Measurements from ENCODE around the gene SDR42E2. TPM values are rescaled to one million over a fixed set of nuclear protein-coding genes. Genes with fewer than 3 reads are reported as not detected.

SDR42E2 gene
- not detected for total RNA-seq

GRCh38 chr16:22161999-22162655 lies at the start of gene SDR42E2:
Gene SDR42E2 (plus strand): TSS chr16:22162506. CDS start chr16:22165583, 3,077 bp downstream.
- TF ChIP-seq CTCF (IDR thresholded peaks at IDR 0.05) (no peak), POLR2A (IDR thresholded peaks at IDR 0.05) (no peak)
- Histone ChIP-seq H3K36me3 (no peaks in the 10 kb centered on the region), H3K9me3 (no peaks in the 10 kb centered on the region), H3K27me3 (no peaks in the 10 kb centered on the region), H3K4me3 (peak within 1 kb of the TSS in 2 of 4 donors; percentile 26 to 32), H3K4me1 (peaks cover 0 to 5% (median 0%) of the 10 kb centered on the region in 4 donors), H3K27ac (no peak within 1 kb of the TSS)
- peak in 1 of 3 donors; percentile 57 for DNase-seq

- H3K27ac ChIP-seq, result no peak overlapping the region
- no peaks in the 10 kb centered on the region for H3K4me1 ChIP-seq
- no peaks in the 10 kb centered on the region for H3K9me3 ChIP-seq
- DNase-seq, result no peak
- no peaks in the 10 kb centered on the region for H3K36me3 ChIP-seq
- H3K27me3 ChIP-seq, result no peaks in the 10 kb centered on the region
- TF ChIP-seq CTCF (IDR thresholded peaks at IDR 0.05), result no peak
- no peak for TF ChIP-seq POLR2A (IDR thresholded peaks at IDR 0.05)
- H3K4me3 ChIP-seq, result no peak overlapping the region
These were observed 46.1 kb upstream of the SDR42E2 start for GRCh38 chr16:22116095-22116700.

GRCh38 chr16:22117609-22118008 lies 44.7 kb upstream of the SDR42E2 start:
- no peak overlapping the region for H3K27ac ChIP-seq
- H3K27me3 ChIP-seq, result no peaks in the 10 kb centered on the region
- no peak overlapping the region for H3K4me3 ChIP-seq
- no peak for TF ChIP-seq CTCF (IDR thresholded peaks at IDR 0.05)
- TF ChIP-seq POLR2A (IDR thresholded peaks at IDR 0.05), result no peak
- no peaks in the 10 kb centered on the region for H3K4me1 ChIP-seq
- no peaks in the 10 kb centered on the region for H3K36me3 ChIP-seq
- DNase-seq, result no peak
- H3K9me3 ChIP-seq, result no peaks in the 10 kb centered on the region

GRCh38 chr16:22120440-22120839 lies 41.9 kb upstream of the SDR42E2 start:
- H3K4me1 ChIP-seq, result no peaks in the 10 kb centered on the region
- H3K27ac ChIP-seq, result no peak overlapping the region
- no peaks in the 10 kb centered on the region for H3K9me3 ChIP-seq
- no peak for TF ChIP-seq CTCF (IDR thresholded peaks at IDR 0.05)
- TF ChIP-seq POLR2A (IDR thresholded peaks at IDR 0.05), result no peak
- no peaks in the 10 kb centered on the region for H3K36me3 ChIP-seq
- no peak for DNase-seq
- no peak overlapping the region for H3K4me3 ChIP-seq
- H3K27me3 ChIP-seq, result no peaks in the 10 kb centered on the region

GRCh38 chr16:22122239-22122638 lies 40.1 kb upstream of the SDR42E2 start:
- Histone ChIP-seq H3K36me3 (no peaks in the 10 kb centered on the region), H3K9me3 (no peaks in the 10 kb centered on the region), H3K27ac (no peak overlapping the region), H3K27me3 (no peaks in the 10 kb centered on the region), H3K4me1 (no peaks in the 10 kb centered on the region), H3K4me3 (no peak overlapping the region)
- TF ChIP-seq CTCF (IDR thresholded peaks at IDR 0.05) (no peak), POLR2A (IDR thresholded peaks at IDR 0.05) (no peak)
- DNase-seq, result no peak

All from Peyer's patch (tissue), 4 donors.